Motor neuron (in vitro differentiated cells): Measurements from ENCODE around the gene INTS12. TPM values are rescaled to one million over a fixed set of nuclear protein-coding genes. Genes with fewer than 3 reads are reported as not detected.
"Not testable (repeated sequence)": the region's sequence is repeated elsewhere in the genome, so short reads cannot be mapped to it uniquely, and the experiment has no call there.

Experiments used
- ATAC-seq, 8 experiments: fragments of 200-7000 bp; cut with Tn5 transposase; replicated peaks in 6 of 8; 2 replicates each; pipeline ENCODE4 v1.8.0; 2021; ENCODE audit warnings: mild to moderate bottlenecking in 8 of 8, moderate library complexity in 8 of 8
- H3K27ac ChIP-seq, 2 donors: fragments of 250-450 bp; sonication (Bioruptor Pico); 2 replicates each; pipeline ENCODE4 v1.9.0; 2021; ENCODE audit warnings: antibody characterized with exemption in 2 of 2, mild to moderate bottlenecking in 2 of 2, moderate library complexity in 1 of 2
- H3K4me1 ChIP-seq, 2 donors: fragments of 250-450 bp; sonication (Bioruptor Pico); replicated peaks in 1 of 2; 2 replicates each; pipeline ENCODE4 v1.6.1; 2021; ENCODE audit warnings: antibody characterized with exemption in 2 of 2, mild to moderate bottlenecking in 2 of 2, moderate library complexity in 1 of 2
- H3K4me3 ChIP-seq, 5 donors: fragments of 250-450 bp; sonication (Bioruptor Pico); 2 replicates each; pipeline ENCODE4 v1.9.0; 2021; ENCODE audit warnings: antibody characterized with exemption in 5 of 5, mild to moderate bottlenecking in 5 of 5, moderate library complexity in 4 of 5
- WGBS, 10 experiments: fragments of 450-650 bp; shearing (Covaris generic); methylation state at CpG; one replicate each; pipeline ENCODE4 v1.0.0; 2022; 5-methylcytosine and 5-hydroxymethylcytosine counted together
- in situ Hi-C, 9 experiments: fragments of 400-800 bp; cut with MboI; loops; one replicate each; pipeline ENCODE4 v1.15.0; 2021; ENCODE audit warnings: low sequenced_read_pairs in 9 of 9, low pct_unique_long_range_greater_than_20kb in 2 of 9; ENCODE audit not compliant: unreplicated experiment in 9 of 9
- total RNA-seq, 8 experiments: library from RNA; unstranded; fragments of 300-600 nt; gene quantifications; 2 replicates each; pipeline versions ENCODE4 v1.2.3 to v1.2.4, GENCODE V29; 2022

INTS12 gene
- total RNA-seq: 10 to 100 TPM; 19.6 to 31.9 (median 25.4) TPM

- ATAC-seq: peak; percentile 91 to 97 (median 95)
- in situ Hi-C loops: loop anchor here in 2 of 9 experiments (25.0 kb wide), 2 partner anchors 196 to 479 kb away; no protein-coding TSS in a partner anchor
- Histone ChIP-seq H3K27ac (peak within 1 kb of the TSS; percentile 84 to 88), H3K4me3 (peak within 1 kb of the TSS; percentile 70 to 88 (median 76)), H3K4me1 (peaks cover 5 to 20% of the 10 kb centered on the region in 2 donors)
- 0 to 6% (median 0%) methylated on average over 1 to 14 of the region's 63 CpGs for WGBS, 10 experiments
These were observed at the start of gene INTS12, which contains the start of gene GSTCD for GRCh38 chr4:105708181-105709080. Gene INTS12 (minus strand): TSS chr4:105708689. CDS start chr4:105700005, 8,684 bp downstream. Gene GSTCD (plus strand): TSS chr4:105708784. CDS start chr4:105717614, 8,830 bp downstream.

GRCh38 chr4:105755375-105755774, 46.9 kb upstream of the INTS12 start:
- no peak overlapping the region for H3K27ac ChIP-seq
- H3K4me1 ChIP-seq: no peaks in the 10 kb centered on the region
- ATAC-seq: peak in 3 of 8 experiments; percentile 27 to 65 (median 61)
- in situ Hi-C loops: no loop called here
- no peak overlapping the region for H3K4me3 ChIP-seq

- peak in 4 of 8 experiments; percentile 51 to 93 (median 62) for ATAC-seq
- Histone ChIP-seq H3K27ac (no peak overlapping the region), H3K4me3 (no peak overlapping the region), H3K4me1 (no peaks in the 10 kb centered on the region)
- in situ Hi-C loops: no loop called here
- 0 to 100% (median 89%) methylated on average over 1 of the region's 1 CpG; no CpG with 5 or more reads in 4 of the 10 experiments for WGBS, 10 experiments
These were observed 44.9 kb upstream of the INTS12 start for GRCh38 chr4:105753361-105753760.

- WGBS, 10 experiments: 0 to 100% (median 50%) methylated on average over 1 to 2 of the region's 2 CpGs; no CpG with 5 or more reads in 1 of the 10 experiments
- H3K4me3 ChIP-seq: no peak overlapping the region
- H3K27ac ChIP-seq: no peak overlapping the region
- no peaks in the 10 kb centered on the region for H3K4me1 ChIP-seq
- ATAC-seq: no peak
- in situ Hi-C loops: no loop called here
These were observed 43.3 kb upstream of the INTS12 start for GRCh38 chr4:105751718-105752299.

DNA sequence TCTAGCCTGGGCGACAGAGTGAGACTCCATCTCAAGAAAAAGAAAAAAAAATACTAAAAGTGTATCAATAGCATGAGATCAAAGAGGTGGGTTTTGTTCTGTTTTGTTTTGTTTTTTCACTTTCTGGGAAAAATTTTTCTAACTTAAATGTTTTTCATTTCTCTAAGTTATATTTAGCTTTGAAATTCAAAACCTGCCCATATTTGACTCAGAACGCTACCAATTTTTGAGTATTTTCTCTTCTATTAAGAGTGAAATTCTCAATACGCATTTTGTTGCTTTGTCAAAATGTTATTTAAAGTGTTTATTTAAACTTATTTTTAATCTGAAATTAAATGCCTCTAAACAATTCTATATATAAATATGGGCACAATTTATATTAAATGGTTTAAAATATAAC, 39.7 kb upstream of the INTS12 start:
- WGBS, 10 experiments: 68 to 100% (median 96%) methylated on average over 2 to 3 of the region's 3 CpGs
- no peak overlapping the region for H3K27ac ChIP-seq
- H3K4me1 ChIP-seq: no peaks in the 10 kb centered on the region
- ATAC-seq: no peak
- H3K4me3 ChIP-seq: no peak overlapping the region
- in situ Hi-C loops: no loop called here

- in situ Hi-C loops: no loop called here
- WGBS, 10 experiments: 21 to 100% (median 77%) methylated on average over 1 to 2 of the region's 2 CpGs
These were observed 33.1 kb upstream of the INTS12 start for GRCh38 chr4:105741548-105741947.

GRCh38 chr4:105735217-105735616, 26.7 kb upstream of the INTS12 start:
- H3K4me3 ChIP-seq, H3K4me1 ChIP-seq, in situ Hi-C loops, ATAC-seq, H3K27ac ChIP-seq: not testable (repeated sequence)
- 47 to 100% (median 100%) methylated on average over 1 to 7 of the region's 10 CpGs; no CpG with 5 or more reads in 3 of the 10 experiments for WGBS, 10 experiments

More at GRCh38 chr4:105741548-105741947, 33.1 kb upstream of the INTS12 start:
- no peaks in the 10 kb centered on the region for H3K4me1 ChIP-seq
- H3K27ac ChIP-seq: no peak overlapping the region
- ATAC-seq: no peak
- no peak overlapping the region for H3K4me3 ChIP-seq

GRCh38 chr4:105729895-105730294, 21.4 kb upstream of the INTS12 start:
- in situ Hi-C loops, ATAC-seq: not testable (repeated sequence)
- WGBS, 10 experiments: 100% methylated on average over 1 of the region's 4 CpGs; no CpG with 5 or more reads in 8 of the 10 experiments

DNA sequence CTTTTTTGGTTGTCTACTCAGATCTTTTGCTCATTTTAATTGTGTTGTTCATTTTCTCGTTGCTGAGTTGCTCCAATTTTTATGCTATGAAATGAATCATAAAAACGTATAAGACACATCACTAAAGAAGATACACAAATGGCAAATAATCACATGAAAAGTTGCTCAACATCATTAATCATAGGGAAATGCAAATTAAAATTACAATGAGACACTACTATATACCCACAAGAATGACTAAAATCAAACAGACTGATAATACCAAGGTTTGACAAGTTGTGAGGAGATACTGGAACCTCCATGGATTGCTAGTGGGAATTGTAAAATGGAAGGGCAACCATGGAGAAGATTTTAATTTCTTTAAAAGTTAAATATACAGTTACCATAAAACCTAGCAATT, 17.1 kb upstream of the INTS12 start:
- 50 to 100% (median 89%) methylated on average over 1 to 2 of the region's 2 CpGs; no CpG with 5 or more reads in 1 of the 10 experiments for WGBS, 10 experiments
- Histone ChIP-seq H3K27ac (no peak overlapping the region), H3K4me1 (no peaks in the 10 kb centered on the region), H3K4me3 (no peak overlapping the region)
- in situ Hi-C loops: no loop called here
- ATAC-seq: no peak

More at GRCh38 chr4:105729895-105730294, 21.4 kb upstream of the INTS12 start:
- H3K27ac ChIP-seq, H3K4me1 ChIP-seq, H3K4me3 ChIP-seq: not testable (repeated sequence)

DNA sequence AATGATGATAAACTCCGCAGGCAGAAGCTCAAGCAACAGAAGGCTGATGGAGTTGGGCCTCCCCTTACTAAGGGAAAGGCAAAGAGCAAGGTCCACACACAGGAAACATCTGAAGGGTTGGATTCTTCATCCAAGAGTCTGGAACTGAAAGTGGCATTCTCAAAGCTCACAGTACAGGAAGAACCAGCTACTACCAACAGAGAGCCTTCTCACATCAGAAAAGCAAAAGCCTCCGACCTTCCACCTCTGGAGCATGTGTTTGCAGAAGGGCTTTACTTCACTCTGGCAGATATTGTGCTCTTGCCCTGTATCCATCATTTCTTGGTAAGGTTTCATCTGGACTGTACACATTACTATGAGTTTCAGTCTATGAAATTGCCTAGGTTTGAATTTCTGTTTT, 10.7 kb upstream of the INTS12 start:
- in situ Hi-C loops: loop anchor here in 2 of 9 experiments (25.0 kb wide), 2 partner anchors 207 to 468 kb away; no protein-coding TSS in a partner anchor
- H3K4me3 ChIP-seq: no peak overlapping the region
- WGBS, 10 experiments: 86 to 100% (median 100%) methylated on average over 1 to 2 of the region's 2 CpGs; no CpG with 5 or more reads in 5 of the 10 experiments
- no peak overlapping the region for H3K27ac ChIP-seq
- H3K4me1 ChIP-seq: no peaks in the 10 kb centered on the region
- ATAC-seq: no peak

DNA sequence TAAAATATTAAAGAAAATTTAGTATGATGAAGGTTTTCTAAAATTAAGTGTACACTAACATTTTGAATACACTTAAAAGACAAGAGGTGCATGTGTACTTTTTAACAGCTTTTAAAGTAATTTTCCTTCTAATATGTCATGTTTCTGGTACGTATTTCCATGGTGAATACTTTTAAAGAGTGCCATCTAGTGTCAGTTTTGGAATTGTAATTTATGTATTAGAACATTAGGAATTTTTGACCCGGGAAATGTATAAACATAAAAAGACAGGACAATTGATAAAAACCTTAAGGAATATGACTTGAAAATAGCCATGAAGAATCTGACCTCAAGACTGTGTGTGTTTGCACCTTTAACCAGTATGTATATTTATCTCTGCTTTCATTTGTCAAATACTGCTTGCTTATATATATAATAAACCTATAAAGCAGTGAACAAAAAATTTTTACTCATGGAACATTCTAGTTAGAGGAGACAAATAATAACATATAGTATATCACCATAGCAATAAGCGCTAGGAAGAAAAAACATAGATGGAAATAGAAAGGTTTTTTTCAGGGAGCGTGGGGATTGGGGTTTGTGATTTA, 7.3 kb upstream of the INTS12 start:
- WGBS, 10 experiments: 37 to 80% (median 66%) methylated on average over 2 to 4 of the region's 4 CpGs
- Histone ChIP-seq H3K4me1 (no peaks in the 10 kb centered on the region), H3K4me3 (no peak overlapping the region), H3K27ac (no peak overlapping the region)
- in situ Hi-C loops: loop anchor here in 2 of 9 experiments (25.0 kb wide), 2 partner anchors 203 to 472 kb away; no protein-coding TSS in a partner anchor
- ATAC-seq: peak in 1 of 8 experiments; percentile 39

- Histone ChIP-seq H3K27ac (no peak overlapping the region), H3K4me1 (peaks cover 0 to 6% of the 10 kb centered on the region in 2 donors), H3K4me3 (no peak overlapping the region)
- ATAC-seq: no peak
- 30 to 100% (median 71%) methylated on average over 1 of the region's 1 CpG for WGBS, 10 experiments
- in situ Hi-C loops: loop anchor here in 2 of 9 experiments (25.0 kb wide), 2 partner anchors 203 to 472 kb away; no protein-coding TSS in a partner anchor
These were observed 6.4 kb upstream of the INTS12 start for GRCh38 chr4:105714932-105715331.
